Amygdala (tissue), 56 donors: ENCODE data around the gene PNMA6E.
"Not testable (repeated sequence)": the region's sequence is repeated elsewhere in the genome, so short reads cannot be mapped to it uniquely, and the experiment has no call there.

Experiments used
- DNase-seq, 56 donors: peaks; one replicate each; lab custom pipeline; 2025; lab: John Stamatoyannopoulos, UW

PNMA6E gene

GRCh38 chrX:153387987-153388721 lies 13.0 kb downstream of the PNMA6E start:
- no peak for DNase-seq

- no peak for DNase-seq
These were observed 13.8 kb downstream of the PNMA6E start for GRCh38 chrX:153387345-153387744.

DNA sequence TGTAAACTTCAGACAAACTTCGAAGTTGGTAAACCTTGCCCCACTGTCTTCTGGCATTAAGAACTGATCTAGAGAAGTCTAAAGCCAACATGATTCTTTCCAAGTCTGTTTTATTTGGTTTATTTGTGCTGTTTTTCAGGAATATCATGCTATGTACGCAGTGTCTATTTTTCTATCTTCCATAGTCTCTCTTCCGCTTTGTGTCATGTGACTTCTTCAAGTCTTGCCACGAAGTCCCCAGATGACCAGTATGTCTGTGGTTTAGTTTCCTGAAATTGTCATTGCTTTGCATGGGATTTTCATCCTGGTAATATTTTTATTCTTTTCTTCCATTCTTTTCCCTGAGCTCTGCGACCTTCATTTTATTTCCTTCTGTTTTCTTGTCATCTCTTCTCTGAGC lies 15.1 kb downstream of the PNMA6E start:
- DNase-seq = no peak

GRCh38 chrX:153384973-153385372 lies 16.2 kb downstream of the PNMA6E start:
- DNase-seq = not testable (repeated sequence)

- no peak for DNase-seq
These were observed 16.8 kb downstream of the PNMA6E start for GRCh38 chrX:153384390-153384789.

DNA sequence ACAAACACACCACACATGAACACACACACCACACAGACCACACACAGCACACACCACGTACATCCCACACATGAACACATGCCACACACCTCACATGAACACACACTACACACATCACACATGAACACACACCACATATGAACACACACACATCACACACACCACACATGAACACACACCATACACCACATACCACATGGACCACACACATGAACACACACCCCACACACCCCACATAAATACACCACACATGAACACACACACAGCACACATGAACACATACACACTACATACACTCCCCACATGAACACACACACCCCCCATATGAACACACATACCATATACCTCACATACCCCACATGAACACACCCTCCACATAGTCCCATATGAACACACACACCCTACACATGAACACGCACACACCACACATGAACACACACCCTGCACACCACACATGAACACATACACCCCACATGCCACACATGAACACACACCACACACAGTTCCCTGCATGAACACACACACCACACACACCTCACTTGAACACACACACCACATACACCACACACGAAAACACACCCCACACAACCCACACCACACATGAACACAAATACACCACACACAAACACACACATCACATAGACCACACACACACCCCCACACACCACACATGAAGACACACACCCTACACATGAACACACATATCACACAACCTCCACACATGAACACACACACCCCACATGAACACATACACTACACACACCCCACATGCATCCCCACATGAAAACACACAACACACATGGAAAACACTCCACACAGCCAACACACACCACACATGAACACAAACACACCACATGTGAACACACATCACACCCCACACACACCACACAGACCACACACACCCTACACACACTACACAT lies 18.3 kb downstream of the PNMA6E start:
- no peak for DNase-seq

DNA sequence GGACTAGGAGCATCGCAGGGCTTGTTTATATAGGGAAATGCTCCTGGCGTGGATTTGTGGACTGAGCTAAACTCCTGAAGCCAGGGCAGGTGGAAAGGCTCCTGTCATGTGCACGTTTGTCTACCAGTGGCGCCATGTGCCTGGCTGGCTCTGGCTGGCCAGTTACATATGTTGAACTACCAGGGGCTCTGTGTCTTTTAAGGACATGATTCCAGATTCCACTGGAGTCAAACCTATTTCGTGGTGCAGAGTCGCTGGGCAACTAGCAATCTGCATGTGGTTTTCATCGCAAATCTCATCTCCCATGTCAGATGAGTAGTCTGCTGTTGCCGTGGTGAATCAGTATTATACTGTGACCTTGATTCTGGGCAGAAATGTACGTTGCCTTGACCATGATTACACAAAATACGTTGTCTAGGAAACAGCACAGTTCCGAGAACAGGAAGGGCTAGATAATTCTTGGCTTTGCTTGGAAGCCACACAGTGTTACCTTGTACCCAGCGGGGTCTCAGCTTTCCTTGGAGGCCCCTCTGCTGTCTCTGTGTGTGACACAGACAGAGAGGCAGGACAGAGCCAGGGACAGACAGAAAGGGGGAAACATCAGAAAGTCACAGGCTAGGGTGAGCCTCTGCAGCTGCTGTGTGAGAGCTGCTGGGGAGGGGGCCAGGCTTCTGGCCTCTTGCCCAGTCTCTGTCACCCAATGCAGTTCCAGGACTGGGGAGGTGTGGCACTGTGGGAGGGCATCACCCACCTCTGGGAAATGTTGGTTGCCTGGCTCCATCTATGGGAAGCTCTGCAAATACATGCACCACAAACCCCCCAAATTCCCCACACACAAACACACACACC lies 19.2 kb downstream of the PNMA6E start:
- peak in 33 of 56 donors; percentile 1 to 48 (median 15) for DNase-seq

- no peak for DNase-seq
These were observed 20.5 kb downstream of the PNMA6E start for GRCh38 chrX:153380691-153381090.

GRCh38 chrX:153379971-153380581 lies 21.1 kb downstream of the PNMA6E start:
- no peak for DNase-seq

- DNase-seq = no peak
These were observed 21.6 kb downstream of the PNMA6E start for GRCh38 chrX:153379508-153379907.

DNA sequence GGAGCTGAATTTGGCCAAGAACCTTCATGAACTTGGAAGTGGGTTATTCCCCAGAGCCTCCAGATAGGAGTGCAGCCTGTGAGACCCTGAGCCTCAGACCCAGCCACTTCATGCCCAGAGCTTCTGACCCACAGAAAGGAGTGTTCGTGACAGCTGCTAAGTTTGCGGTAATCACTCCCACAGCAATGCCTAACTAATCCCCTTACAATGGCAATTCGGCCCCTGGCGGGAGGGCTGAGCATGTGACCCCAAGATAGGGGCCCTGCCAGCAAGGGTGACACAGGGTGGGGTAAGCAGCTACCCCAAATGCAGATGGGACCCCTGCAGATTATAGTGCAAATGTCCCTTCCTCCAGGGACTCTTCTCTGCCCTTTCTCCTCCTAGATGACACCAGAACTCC lies 22.5 kb downstream of the PNMA6E start:
- DNase-seq = no peak

GRCh38 chrX:153377727-153378126 lies 23.4 kb downstream of the PNMA6E start:
- DNase-seq = no peak

GRCh38 chrX:153375571-153375970 lies 25.6 kb downstream of the PNMA6E start:
- no peak for DNase-seq

DNA sequence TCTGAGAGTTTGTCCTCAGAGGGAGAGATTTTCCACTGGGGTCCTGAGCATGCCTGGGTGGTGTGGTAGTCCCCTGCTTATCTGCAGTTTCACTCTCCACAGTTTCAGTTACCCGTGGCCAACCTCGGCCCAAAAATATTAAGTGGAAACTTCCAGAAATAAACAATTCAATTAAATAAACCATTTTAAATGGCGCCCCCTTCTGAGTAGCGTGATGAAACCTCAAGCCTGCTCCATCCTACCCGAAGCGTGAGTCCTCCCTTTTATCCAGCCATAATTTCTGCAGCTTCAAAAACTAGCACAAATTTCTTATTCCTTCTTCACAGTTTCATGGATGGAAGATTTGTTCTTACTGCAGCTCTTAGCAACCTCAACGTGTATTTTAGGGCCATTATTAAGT lies 26.7 kb downstream of the PNMA6E start:
- no peak for DNase-seq

DNA sequence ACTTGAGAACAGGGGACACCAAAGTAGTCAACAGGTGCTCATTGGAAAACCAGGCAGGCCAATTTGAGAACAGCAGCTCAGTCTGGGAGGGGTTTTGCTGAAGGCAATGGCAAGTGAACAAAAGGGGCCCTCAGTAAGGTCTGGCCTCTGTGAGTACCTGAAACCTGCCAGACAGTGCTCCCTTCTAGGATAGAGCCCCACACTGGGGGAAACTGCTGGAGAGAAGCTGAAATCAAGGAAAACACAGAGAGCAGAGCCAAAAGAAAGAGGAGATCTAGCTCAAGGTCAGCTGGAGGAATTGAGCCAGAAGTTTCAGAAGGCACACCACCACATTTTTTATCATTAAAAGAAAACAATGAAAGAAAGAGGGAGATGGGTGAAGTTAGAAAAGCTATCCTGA lies 28.2 kb downstream of the PNMA6E start:
- DNase-seq = no peak

- no peak for DNase-seq
These were observed 29.9 kb downstream of the PNMA6E start for GRCh38 chrX:153371256-153371655.

DNA sequence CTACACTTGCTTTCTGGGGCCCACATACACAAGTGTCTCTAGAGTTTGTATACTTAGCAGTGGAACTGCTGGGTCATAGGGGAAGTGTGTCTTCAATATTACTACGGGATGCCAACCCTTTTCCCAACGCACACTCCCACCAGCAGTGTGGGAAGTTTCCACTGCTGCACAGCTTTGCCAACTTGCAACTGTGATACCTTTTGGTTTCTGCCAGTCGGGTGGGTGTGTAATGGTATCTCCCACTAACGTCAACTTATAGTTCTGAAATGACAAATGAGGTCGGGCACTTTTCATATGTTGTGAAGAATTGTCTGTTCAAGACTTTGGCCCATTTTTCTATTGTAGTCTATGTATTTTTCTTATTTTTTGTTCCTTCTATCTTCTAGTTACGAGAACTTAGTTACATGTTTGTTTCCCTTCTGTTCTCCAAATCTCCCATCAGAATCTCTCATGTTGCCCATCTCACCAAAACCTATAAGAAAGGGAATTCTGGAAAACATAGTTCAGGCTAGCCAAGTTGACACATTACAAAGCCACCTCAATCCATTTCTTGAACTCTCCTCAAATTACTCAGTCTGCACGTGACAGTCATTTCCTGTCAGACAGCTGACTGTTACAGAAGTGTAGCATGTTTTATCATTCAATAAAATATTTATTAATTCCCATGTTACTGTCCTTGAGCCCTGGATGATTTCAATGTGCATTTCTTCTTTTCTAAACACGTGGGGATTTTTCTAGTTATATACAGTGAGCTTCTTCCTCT lies 30.7 kb downstream of the PNMA6E start:
- DNase-seq = no peak

DNA sequence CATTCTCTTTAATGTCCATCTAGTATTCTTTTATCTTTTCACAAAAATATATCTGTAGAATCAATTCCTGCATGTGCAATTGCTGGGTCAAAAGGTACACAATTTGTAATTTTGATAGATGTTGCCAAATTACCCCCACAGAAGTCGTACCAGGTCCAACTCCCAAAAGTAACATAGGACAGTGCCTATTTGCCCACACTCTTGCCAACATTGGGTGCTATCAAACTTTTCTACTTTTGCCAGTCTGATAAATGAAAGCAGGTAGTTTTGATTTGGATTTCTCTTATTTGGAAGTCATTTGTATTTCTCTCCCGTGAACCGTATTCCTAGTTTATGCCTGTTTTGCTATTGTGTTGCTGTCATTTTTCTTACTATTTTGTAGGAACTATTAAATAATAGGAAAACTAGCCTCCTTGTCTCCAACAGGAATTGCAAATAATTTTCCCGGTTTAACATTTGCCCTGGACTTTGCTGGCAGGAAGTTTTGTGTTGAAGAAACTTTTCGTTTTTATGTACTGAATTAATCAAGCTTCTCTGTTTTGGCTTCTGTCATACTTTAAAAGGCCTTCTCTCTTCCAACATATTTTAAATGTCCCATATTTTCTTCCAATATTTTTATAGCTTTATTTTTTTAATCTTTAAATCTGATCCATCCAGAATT lies 34.1 kb downstream of the PNMA6E start:
- DNase-seq = no peak

- DNase-seq = no peak
These were observed 35.0 kb downstream of the PNMA6E start for GRCh38 chrX:153366119-153366518.
